HG03432 (cell line): ENCODE results near the gene ZNF423.

Source experiments
- ATAC-seq: cut with Tn5 transposase; IDR thresholded peaks from one replicate; pipeline ENCODE4 v1.9.1; 2021; ENCODE audit warnings: mild to moderate bottlenecking, moderate library complexity; ENCODE audit not compliant: unreplicated experiment

ZNF423 gene

DNA sequence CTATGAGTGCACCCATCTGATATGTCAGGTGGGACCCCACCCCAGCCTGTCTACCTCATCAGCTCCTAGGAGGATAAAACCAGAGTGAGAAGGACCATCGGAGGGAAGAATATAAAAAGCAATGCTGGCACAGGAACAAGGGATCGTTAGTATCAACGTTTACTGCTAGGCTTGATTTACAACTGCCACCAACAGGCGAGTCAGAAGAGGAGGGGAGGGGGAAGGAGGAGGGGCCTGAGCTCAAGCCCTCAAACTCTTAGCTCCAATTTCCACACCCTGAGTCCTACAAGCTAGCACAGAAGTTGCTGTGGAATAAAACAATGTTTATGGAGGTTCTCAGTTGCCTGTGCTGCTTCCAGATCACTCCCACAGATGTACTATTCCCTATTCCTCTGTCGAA, 247.8 kb downstream of the ZNF423 start:
- ATAC-seq: no peak

DNA sequence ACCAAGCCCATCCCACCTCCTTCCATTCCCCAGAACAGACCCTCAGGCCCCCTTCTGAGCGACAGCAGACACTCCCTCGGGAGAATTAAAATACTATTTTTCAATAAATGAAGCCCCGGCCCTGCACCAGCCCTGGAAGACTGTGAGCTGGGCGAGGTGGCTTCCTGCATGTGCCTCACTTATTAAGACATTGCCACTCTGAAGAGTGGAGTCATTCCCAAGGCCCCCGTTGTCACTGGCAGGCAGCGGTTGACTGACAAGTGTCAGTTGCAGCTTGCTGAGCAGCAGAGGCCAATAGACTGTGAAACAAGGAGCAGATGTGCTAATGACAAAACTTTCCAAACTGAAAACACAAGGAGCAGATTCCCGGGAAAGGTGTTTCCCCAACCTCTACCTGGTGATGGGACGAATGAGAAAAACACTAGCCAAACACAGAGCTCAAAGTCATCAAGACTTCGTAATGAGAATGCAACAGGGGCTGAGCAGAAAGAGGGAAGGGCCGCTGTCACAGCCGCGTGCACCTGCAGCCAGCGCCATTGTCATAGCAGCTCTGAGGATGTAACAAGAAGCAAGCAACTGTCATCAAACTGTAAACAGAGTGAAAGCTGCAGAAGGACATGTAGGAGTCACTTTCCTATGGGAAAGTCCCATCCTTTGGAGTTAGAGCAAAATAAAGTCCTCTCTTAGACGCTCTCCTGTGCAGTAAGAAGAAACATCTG, 250.2 kb downstream of the ZNF423 start:
- no peak for ATAC-seq

DNA sequence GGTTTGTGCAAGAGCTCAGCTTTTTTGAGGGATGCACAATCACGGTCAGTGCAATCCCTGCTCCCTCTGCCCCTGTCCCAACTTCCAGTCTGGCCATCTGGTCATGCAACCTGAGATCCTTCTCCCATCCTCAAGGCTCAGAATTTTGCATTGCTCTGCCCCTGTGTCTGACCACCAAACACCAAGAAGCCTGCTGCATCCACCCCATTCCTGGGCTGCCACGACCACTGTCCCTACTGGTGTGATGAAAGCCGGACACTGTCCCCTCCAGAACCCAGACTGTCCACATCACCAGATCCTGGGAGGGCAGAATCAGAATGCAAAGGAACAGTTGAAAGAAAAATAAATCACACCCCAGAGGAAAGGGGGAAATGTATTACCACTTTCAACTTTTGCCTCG, 251.3 kb downstream of the ZNF423 start:
- ATAC-seq: no peak

DNA sequence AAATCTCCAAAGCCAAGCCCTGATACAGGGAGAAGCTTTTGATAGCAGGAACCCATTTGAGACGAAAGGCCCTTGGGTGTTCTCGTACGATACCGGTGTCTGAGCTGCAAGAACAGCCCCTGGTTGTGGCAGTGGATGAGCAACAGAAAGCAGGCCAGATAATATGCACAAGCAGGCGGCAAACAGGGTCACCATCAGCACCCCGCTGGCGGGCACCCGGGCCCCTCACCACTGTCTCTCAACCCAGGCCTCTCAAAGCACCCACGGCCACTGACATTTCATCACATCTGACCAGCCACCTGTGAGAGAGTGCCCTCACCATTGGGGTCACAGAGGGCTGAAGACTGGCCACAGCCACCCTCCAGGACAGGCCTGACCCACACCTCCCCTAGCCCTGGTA, 252.0 kb downstream of the ZNF423 start:
- ATAC-seq: no peak

DNA sequence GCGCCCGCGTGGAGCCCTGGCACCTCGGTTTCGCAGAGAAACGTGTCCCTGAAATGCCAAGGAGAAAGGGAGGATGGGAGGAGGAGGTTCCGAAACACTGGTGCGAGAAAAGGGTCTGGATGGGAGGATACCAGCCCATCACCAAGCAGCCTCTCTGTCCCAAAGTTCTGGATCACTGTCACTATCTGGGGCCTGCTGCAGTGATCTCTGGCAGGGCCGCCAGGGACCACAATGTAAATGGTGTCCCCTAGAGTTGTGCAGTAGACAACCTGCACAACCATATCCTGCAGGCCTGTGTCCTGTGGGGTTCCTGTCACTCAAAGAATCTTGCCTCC, 253.0 kb downstream of the ZNF423 start:
- no peak for ATAC-seq

DNA sequence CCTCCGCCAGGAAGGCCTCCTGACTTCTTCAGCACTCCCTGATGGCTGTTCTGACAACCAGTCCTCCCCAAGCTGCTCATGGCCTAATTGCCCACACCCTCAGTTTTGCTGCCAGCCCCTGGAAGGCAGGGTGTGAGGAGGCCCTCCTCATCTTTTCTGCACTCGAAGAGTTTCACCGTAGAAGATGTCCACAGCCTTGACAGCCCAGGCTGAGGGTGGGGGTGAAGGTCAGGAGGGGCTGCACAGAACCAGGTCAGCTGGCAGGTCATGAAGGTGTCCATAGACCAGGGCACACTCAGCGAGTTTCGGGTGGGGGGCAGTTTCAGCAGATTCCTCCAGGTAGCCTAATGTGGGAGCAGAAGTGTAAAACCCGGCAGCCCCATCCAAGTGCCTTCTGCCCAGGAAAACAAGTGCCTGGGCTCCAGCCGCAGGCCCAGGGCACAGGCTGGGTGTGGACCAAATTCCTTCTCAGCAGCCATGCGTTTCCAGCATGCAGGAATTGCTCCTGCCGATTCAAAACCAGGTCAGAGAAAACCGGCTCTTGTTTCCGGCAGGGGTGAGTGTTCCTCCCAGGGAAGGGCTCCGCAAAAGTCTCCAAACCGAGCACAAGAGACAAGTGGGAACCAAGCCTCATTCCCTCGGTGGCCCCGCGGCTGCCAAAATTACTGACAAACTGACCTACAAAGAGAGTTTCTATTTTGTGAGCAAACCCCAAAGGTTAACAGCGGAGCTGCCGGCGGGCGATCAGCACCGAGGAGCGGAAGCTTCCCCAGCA, 253.5 kb downstream of the ZNF423 start:
- no peak for ATAC-seq

DNA sequence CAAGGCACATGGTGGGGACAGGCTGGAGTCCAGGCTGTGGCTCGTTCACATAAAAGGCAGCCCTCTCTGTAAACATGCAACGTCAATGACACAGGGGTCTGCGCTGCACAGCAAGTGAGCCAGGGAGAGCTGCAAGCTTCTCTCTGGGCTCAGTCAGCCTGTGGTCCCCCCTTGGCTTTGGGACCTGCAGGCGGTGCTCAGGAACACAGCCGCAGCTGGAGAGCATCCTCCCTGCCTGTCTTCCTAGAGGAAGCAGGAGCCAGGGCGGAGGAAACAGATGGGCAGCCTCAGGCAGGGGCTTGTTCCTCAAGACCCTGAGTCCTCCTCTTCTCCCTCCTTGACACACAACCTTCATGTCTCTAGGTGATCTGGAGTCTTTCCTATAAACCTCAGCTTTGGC, 254.3 kb downstream of the ZNF423 start:
- no peak for ATAC-seq

DNA sequence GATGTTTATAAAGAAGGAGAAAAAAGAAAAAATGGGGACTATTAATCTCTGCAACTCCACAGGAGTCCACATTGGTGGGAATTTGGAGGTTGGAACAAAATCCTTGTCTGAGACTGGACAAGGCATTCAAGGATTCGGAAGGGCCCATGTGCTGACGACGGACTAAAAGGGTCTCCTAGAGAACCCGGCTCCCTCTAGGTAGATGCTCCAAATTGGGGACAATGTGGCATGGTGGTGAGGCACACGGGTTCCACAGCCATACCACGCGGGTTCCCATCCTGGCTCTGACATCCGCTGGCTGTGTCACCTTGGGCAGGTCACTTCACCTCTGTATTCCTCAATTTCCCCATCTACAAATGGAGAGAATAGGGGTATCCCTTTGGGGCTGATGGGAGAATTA, 254.9 kb downstream of the ZNF423 start:
- no peak for ATAC-seq

DNA sequence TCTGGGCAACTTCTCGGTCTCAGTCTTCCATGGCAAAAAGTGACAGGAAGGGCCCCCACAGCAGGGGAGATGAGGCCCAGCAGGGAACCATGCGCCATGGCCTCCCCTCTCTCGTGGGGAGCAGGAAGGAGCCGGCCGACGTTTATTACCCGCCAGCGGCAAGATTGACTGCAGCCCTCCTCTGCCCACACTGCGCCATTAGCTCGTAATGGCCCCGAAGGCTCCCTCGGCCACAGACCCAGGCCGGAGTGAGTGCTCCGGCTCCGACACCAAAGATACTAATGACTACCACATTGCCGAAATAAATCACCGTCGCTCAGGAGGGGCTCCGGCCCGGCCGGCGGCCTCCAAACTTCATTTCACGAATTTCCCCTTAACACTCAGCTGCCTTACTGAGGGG, 255.4 kb downstream of the ZNF423 start:
- no peak for ATAC-seq

DNA sequence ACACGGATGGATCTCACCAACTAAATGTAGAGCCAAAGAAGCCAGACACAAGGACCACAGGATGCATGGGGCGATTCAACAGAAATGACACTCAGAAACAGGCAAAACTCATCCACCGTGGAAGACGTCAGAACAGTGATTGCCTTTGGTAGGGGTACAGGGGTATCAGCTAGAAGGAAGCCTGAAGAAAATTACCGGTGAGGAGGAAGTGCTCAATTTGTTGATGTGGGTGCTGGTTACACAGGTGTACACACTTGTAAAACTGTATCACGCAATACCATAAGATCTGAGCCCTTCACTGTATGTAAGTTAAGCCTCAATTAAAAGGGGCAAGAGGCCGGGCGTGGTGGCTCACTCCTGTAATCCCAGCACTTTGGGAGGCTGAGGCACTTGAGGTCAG, 256.2 kb downstream of the ZNF423 start:
- no peak for ATAC-seq

DNA sequence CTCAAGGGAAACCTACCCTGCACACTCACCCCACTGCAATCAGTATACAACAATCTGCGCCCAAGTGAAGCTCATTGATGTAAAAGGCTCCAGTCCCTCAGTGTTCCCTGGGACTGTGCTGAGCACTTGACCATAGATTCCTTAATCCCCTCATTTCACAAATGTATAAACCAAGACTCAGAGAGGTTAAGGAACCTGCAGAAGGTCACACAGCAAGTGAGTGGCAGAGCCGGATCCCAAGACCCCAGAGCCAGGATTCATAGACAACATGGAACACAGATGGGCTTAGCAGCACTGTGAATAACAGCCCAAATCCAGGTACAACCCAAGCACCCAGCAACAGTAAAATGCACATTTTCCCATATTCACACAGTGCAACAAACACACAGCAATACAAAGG, 256.6 kb downstream of the ZNF423 start:
- ATAC-seq: no peak

DNA sequence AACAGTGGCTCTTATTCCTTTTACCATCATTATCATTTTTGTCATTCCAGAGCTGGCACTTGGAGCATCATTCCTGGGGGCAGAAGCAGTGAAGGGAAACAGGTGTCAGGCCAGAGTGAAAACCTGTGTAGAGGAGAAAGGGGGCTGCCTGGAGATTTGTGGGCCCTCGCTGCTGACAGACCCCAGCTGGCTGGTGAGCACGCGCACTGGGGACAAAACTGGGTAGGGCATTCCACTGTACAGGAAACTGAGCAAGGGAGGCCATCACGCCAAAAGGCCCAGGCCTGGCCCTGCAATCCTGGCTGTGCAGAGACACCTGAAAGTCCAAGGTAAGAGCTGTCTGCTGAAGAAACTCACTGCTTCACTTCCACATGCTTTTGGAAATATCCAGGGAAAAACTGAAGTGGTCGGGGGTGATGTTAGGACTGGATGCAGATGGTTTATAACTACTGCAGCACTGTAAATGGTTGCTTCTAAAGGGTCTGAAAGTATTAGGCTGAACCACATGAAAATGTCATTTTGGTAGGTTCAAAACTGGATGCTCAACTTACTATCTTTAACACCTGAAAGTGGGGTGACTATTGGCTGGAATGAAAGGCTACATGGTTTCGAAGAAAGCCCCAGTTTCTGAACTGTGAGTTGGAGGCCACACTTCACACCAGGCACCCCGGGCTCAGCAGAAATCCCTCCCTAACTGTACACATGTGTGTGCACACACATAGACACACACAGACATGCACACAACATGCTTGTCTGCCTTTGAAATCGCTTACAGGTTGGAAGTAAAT, 257.3 kb downstream of the ZNF423 start:
- peak; percentile 68 for ATAC-seq

DNA sequence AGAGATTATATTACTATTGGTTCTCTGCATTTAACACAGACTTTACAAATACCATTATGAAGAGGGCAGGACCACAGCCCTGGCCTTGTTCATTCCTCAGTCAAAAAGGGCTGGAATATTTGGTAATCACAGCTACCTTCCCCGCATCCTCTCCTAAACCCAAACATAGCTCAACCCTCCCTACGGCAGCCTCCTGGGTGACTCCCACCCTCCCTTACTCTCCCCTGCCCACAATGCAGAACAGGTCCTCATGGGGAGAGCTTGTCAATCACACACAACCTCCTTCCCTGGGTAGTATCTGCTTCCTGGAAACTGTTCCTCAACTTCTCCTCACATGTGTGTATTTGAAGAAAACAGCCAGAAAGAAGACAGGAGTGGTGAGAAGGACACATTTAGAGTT, 258.1 kb downstream of the ZNF423 start:
- ATAC-seq: no peak

DNA sequence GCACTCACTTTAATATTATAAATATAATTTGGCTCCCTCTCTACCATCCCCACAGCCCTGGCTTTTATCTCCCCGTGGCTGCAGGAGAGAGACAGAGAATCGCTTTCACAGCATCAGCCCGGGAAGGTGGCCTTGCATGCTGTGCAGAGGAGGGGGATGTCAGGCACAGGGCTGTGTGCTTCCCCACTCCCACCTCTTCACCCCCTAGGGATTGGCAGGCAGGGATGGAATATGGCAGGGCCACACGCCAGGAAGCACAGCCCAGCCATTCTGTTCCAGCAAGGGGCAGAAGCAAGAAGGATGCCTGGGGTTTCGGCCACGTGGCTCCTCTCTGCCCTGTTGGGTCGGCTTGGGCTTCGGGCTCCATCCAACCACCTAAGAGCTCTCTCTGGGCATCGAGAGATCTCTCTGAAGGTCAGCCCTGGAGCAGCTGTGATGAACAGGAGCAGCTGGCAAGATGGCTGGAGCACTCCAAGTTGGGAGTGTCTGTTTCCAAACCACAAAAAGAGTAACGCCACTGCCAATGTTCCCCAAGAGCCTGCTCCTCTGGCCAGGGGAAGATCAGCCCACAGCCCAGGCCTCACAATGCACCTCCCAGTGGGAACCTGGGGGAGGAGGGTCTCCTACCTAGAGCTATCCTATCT, 259.1 kb downstream of the ZNF423 start:
- ATAC-seq: no peak

DNA sequence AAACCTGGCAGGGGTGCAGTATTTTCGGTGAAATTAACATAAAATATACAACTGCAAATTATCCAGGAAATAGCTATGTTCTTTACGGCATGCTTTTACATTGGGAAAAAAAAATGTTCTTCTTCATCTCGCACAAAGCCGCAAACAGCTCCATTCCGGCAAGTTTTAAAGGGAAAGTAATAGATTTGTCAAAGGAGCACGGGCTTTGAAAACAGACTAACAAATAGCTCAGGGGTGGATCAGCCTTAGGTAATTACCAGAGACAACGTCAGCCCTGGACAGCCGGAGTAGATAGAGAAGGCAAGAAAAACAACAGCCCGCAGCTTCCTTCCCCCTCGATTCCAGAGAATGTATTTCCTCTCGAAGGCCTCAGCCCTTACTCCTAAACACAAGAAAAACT, 259.8 kb downstream of the ZNF423 start:
- no peak for ATAC-seq

DNA sequence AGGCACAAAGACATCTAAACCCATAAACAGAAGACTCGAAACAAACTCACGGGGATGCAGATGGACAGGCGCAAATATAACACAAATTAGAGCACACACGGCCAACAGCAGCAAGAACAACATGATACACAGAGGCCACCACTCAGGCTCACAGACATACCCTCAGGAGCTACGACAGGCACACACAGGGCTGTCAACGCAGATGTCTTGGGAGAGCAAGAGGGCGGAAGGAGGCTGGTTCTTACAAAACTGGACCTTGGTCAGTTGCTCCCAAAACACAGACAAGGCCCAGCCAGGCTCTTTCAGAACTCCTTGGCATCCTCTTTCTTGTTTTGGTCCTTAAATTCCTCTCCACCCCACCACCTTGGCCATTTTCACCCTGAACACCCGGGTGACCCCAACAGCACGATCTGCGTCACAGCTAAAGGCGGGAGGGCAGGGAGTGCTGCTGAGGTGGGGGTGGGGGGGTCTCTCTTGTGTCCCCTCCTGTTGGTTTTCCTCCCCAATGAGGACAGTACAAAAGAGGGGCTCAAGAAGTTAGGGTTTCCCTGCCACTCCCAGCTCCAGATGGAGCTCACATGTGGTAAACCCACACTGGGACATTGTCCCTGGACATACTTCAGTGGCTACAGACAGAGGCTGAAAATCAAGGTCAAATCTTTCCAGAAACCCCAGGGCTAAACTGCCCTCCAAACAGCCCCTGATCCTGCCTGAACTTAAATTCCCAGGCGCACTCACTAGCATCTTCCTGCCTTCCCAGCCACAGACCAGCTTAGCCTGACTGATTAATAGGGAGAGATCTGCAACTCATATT, 261.0 kb downstream of the ZNF423 start:
- no peak for ATAC-seq

DNA sequence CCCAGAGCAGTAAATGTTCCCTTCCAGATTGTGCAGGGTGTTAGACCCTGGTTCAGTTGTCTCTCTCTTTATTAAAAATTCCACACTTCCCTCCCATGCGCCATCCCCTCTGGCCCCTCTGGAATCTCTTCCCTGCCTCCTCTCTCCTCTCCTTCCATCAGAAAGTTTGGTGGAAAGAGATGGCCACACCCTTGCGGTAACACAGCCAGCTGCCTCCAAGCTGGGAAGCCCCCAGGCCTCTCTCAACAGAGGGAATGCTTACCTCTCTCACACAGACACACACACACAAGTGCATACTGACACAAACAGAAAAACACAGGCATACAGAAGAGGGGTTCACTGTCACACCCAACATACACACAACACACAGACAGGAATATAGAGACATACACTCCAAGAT, 261.8 kb downstream of the ZNF423 start:
- no peak for ATAC-seq

DNA sequence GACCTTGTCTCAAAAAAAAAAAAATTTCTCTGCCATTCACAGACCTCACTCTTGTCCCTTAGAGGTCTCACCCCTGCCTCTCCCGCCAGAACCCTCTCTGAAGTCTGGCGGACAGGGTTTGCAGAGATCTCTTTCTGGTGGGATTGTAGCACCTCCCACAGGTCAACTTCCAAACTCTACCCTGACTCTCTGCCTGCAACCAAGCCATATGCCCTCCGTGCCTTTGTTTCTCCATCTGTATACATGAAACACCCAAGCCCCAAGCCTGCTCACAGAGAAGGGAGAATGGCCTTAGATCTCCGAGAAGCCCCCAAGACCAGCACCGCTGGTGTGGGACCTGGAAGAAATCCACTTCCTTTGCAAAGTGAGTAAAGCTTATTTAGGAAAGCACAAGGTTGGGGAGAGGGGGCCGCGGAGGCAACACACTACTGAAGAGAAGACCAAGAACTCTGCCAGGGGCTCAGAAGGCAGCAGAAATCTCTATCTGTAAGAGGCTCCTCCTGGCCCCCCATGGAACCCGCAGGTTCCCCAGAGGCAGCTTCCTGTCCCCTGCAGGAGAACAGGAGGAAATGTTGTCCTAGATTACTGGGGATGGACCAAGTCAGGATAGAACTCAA, 262.4 kb downstream of the ZNF423 start:
- ATAC-seq: no peak

DNA sequence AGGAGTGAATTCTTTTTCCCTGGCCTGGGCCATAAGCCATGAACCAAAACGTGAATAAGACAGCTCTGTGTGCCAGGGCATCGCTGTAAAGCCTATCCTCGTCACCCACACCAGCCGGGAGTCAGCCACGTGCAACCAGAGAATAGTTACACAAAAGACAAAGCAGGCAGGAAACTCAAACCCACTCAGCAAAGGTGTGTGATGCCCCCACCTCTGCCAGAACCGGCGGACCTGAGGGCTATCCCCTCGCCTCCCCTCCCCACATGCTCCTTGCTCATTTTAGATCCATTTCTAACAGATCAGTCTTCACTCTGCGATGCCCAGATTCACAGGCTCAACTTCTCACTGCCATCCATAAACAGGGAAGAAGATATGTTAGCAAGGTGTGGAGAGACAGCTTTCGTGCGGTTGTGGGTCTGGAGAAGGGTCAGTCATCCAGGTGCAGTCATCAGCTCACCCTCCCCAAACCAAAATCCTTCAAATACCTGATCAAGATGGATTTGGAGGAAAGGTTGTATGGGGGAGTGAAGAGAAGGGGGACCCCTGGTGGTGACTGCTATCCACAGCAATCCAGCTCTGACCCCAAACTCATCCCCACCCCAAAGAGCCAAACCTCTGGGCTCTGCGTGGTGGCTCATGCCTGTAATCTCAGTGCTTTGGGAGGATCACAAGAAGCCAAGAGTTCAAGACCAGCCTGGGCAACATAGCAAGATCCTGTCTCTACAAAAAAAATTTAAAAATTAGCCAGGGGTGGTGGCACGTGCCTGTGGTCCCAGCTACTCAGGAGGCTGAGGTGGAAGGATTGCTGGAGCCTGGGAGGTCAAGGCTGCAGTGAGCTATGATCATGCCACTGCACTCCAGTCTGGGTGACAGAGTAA, 263.1 kb downstream of the ZNF423 start:
- ATAC-seq: peak; percentile 68
